ENCODE results near the gene HOXA13. TPM values are rescaled to one million over a fixed set of nuclear protein-coding genes. Genes with fewer than 3 reads are reported as not detected.
A peak's percentile ranks its signal among the peaks of the same experiment; 100 is the strongest.

HOXA13 gene
- total and polyA plus RNA-seq, 11 donors, result not detected

DNA sequence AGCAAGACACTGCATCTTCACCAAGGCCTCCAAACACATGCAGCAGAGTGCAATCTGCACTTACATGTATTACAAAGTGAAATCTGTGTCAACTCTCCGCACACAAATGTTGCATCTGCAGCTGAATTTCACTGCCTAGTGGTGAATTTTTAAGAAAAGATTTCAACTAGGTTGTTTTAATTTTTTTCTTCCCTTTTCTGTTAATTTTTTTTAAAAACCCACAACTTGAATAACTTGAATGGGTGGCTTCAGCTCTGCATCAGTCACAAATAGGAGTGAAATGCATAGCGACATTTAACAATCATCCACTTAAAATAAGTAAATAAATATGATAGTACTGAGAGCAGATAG lies 5.9 kb downstream of the HOXA13 start:
- peak overlapping the region in 1 of 12 donors; percentile 91 for H3K27ac ChIP-seq
- H3K27me3 ChIP-seq, result peaks cover 85 to 100% (median 98%) of the 10 kb centered on the region in 9 donors
- H3K4me1 ChIP-seq, result peaks cover 0 to 38% (median 15%) of the 10 kb centered on the region in 12 donors
- no peaks in the 10 kb centered on the region for H3K36me3 ChIP-seq
- intact Hi-C loops (cut with DNase I), result loop anchor here in 8 of 10 donors (10.0 kb wide), 5 partner anchors 591 to 901 kb away; no protein-coding TSS in a partner anchor
- WGBS, 4 donors, result 29 to 50% (median 40%) methylated on average over 2 of the region's 2 CpGs
- no peak for ATAC-seq
- no peak for DNase-seq
- no peaks in the 10 kb centered on the region for H3K9me3 ChIP-seq
- TF ChIP-seq, protein P1, sequence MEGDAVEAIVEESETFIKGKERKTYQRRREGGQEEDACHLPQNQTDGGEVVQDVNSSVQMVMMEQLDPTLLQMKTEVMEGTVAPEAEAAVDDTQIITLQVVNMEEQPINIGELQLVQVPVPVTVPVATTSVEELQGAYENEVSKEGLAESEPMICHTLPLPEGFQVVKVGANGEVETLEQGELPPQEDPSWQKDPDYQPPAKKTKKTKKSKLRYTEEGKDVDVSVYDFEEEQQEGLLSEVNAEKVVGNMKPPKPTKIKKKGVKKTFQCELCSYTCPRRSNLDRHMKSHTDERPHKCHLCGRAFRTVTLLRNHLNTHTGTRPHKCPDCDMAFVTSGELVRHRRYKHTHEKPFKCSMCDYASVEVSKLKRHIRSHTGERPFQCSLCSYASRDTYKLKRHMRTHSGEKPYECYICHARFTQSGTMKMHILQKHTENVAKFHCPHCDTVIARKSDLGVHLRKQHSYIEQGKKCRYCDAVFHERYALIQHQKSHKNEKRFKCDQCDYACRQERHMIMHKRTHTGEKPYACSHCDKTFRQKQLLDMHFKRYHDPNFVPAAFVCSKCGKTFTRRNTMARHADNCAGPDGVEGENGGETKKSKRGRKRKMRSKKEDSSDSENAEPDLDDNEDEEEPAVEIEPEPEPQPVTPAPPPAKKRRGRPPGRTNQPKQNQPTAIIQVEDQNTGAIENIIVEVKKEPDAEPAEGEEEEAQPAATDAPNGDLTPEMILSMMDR (IDR thresholded peaks at IDR 0.05), result no peak
- no peak for TF ChIP-seq POLR2A (IDR thresholded peaks at IDR 0.05)
- H3K4me3 ChIP-seq, result peak overlapping the region in 1 of 12 donors; percentile 4

DNA sequence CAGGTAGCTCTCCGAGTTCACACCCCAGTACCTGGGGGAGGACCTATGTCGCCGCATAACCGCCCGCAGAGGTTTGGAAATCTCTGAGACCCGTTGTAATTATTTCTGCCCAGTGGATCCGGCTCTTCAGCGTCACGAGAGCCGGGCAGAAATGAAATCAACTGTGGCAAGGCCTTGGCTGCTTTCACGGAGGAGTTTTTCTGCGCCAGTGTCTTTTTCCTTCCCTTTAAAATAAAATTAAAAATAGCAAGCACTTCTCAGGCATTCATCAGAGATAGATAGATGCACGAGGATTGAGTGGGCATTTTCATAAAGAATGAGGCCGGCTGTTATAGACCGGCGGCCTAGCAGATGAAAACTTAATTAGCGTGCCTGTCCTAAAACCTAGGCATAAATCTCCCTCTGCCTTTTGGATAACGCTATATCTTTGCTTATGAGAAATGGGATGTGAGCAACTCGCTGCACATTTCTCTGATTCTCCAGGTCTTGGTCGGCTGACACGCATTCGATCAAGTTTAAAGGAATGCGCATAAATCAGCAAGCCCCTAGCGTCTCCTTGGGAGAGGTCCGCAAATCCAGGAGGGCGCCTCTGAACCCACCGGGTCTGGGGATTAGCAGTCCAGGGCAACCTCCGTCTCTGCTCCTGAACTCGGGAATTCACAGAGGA lies 6.4 kb downstream of the HOXA13 start:
- Histone ChIP-seq H3K36me3 (no peaks in the 10 kb centered on the region), H3K4me1 (peaks cover 0 to 38% (median 17%) of the 10 kb centered on the region in 12 donors), H3K4me3 (peak overlapping the region in 8 of 12 donors; percentile 2 to 51 (median 30)), H3K27ac (peak overlapping the region in 1 of 12 donors; percentile 91), H3K27me3 (peaks cover 85 to 100% (median 98%) of the 10 kb centered on the region in 9 donors), H3K9me3 (no peaks in the 10 kb centered on the region)
- WGBS, 4 donors, result 12 to 21% (median 18%) methylated on average over 29 of the region's 29 CpGs
- no peak for TF ChIP-seq POLR2A (IDR thresholded peaks at IDR 0.05)
- TF ChIP-seq, protein P1 (IDR thresholded peaks at IDR 0.05), result no peak
- ATAC-seq (no peak), DNase-seq (no peak)
- intact Hi-C loops (cut with DNase I), result loop anchor here in 8 of 10 donors (10.0 kb wide), 5 partner anchors 591 to 901 kb away; no protein-coding TSS in a partner anchor

DNA sequence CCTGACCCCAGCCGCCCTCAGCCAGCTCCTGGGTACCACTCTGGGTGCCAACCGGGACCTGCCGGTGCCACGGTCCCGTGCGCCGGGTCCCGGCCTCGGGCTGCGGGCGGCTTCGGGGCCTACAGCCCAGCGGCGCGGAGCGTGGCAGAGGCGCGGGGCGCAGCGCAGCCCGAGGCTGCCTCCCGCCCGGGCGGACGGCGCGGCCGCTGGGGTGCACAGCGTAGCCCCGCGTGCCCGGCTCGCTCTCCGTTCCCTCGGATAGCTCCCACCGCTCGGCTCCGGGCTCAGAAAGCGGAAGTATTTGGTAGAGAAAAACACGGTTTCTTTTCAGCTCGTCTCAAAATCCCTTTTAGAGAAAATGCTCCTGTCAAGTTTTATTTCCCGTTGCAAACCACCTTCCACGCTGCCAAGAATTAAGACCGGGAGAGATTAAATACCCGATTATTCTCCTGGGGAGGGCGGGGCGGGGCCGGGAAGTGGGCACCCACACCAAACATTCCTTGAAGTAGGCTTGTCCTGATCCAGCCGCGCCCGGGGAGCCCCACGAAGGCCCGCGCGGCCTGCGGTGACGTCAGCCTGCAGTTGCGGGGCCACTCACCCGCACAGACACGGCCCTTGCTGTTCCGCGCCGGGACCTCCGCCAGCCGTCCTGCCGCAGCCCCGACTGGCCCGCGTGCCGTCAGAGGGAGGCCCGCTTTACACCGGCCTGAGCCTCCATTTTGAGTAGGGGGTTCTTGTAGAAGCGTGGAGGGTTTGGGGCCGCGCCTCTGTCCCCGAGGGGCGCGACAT lies 7.2 kb downstream of the HOXA13 start:
- 2 to 4% (median 4%) methylated on average over 23 to 78 of the region's 78 CpGs for WGBS, 4 donors
- no peaks in the 10 kb centered on the region for H3K36me3 ChIP-seq
- peak overlapping the region in 1 of 12 donors; percentile 91 for H3K27ac ChIP-seq
- peak overlapping the region; percentile 2 to 51 (median 28) for H3K4me3 ChIP-seq
- H3K27me3 ChIP-seq, result peaks cover 85 to 100% (median 98%) of the 10 kb centered on the region in 9 donors
- intact Hi-C loops (cut with DNase I), result loop anchor here in 8 of 10 donors (10.0 kb wide), 5 partner anchors 592 to 902 kb away; no protein-coding TSS in a partner anchor
- H3K9me3 ChIP-seq, result no peaks in the 10 kb centered on the region
- no peak for DNase-seq
- no peak for TF ChIP-seq POLR2A (IDR thresholded peaks at IDR 0.05)
- TF ChIP-seq, protein P1 (IDR thresholded peaks at IDR 0.05), result no peak
- peak in 1 of 4 donors; percentile 34 for ATAC-seq
- H3K4me1 ChIP-seq, result peaks cover 4 to 39% (median 25%) of the 10 kb centered on the region in 12 donors

All from heart left ventricle (tissue), 16 donors.